HUES48 (cell line): ENCODE data around the gene TRNT1.

Experiments used
- H3K27ac ChIP-seq: one replicate; pipeline ENCODE4 v1.7.0; 2013; ENCODE audit warnings: low read depth, low read length, inconsistent platforms
- H3K27me3 ChIP-seq: 2 replicates; pipeline ENCODE4 v1.6.1; 2013; ENCODE audit warnings: mild to moderate bottlenecking, low read length; ENCODE audit not compliant: control insufficient read depth, insufficient read depth
- H3K36me3 ChIP-seq: 2 replicates; pipeline ENCODE4 v1.6.1; 2013; ENCODE audit warnings: low read length; ENCODE audit not compliant: control insufficient read depth, insufficient read depth
- H3K4me1 ChIP-seq: 2 replicates; pipeline ENCODE4 v1.6.1; 2013; ENCODE audit warnings: mild to moderate bottlenecking, low read length; ENCODE audit not compliant: control insufficient read depth, insufficient read depth
- H3K4me3 ChIP-seq: 2 replicates; pipeline ENCODE4 v1.5.1; 2013; ENCODE audit warnings: mild to moderate bottlenecking, low read depth, low read length
- H3K9ac ChIP-seq: 2 replicates; pipeline ENCODE4 v1.6.1; 2013; ENCODE audit warnings: mild to moderate bottlenecking, low read depth, low read length, moderate library complexity
- H3K9me3 ChIP-seq: 2 replicates; pipeline ENCODE4 v1.6.1; 2013; ENCODE audit warnings: low read length; ENCODE audit not compliant: control insufficient read depth, insufficient read depth

TRNT1 gene

DNA sequence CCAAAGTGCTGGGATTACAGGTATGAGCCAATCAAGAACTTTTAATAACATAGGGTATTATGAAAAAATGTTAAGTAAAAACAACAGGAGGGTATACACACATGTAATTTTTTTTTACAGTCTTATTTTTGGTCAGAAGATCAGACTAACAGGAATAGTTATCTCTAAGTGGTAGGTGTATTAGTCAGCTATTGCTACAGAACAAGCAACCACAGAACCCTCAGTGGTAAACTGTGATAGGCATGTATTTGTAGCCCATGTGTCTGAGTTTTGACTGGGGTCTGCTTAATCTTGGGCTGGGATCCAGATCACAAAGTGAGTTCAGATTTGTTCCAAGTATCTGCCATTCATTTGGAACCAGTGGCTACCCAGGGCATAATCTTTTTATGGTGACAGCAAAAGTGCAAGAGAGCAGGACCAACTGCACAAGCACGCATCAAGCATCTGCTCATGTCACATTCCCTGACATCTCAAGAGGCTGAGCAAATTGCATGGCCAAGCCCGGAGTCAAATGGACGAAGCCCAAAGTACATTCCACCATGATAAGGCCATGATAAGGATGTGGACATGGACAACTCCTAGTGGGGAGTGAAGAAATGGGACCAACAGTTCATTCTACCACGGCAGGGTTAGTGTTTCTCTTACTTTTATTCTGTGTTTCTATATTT is 13.6 kb upstream of the TRNT1 start:
- no peaks in the 10 kb centered on the region for H3K9me3 ChIP-seq
- no peak overlapping the region for H3K27ac ChIP-seq
- peaks cover 18% of the 10 kb centered on the region for H3K4me1 ChIP-seq
- no peak overlapping the region for H3K9ac ChIP-seq
- H3K27me3 ChIP-seq: no peaks in the 10 kb centered on the region
- H3K36me3 ChIP-seq: no peaks in the 10 kb centered on the region
- H3K4me3 ChIP-seq: no peak overlapping the region

DNA sequence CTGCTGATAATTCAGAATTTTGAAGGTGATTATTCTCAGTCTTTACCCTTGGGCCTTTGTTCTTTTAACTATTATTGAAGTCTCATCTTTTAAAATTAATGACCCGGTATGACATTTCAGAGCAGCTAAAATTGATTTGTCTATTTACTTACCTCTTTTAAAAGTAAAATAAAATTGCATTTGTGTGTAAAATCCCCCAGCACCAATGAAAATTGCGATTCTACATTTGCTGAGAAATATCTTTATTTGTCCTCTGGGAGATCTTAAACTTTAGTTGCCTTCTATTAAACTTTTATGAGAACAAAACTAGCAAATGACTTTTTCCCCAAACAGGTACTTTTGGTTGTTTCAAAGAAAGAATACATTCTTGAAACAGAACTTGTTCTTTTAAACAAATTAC is 9.1 kb upstream of the TRNT1 start:
- Histone ChIP-seq H3K4me3 (no peak overlapping the region), H3K27ac (no peak overlapping the region), H3K36me3 (no peaks in the 10 kb centered on the region), H3K4me1 (no peaks in the 10 kb centered on the region), H3K9me3 (no peaks in the 10 kb centered on the region), H3K9ac (no peak overlapping the region), H3K27me3 (no peaks in the 10 kb centered on the region)

DNA sequence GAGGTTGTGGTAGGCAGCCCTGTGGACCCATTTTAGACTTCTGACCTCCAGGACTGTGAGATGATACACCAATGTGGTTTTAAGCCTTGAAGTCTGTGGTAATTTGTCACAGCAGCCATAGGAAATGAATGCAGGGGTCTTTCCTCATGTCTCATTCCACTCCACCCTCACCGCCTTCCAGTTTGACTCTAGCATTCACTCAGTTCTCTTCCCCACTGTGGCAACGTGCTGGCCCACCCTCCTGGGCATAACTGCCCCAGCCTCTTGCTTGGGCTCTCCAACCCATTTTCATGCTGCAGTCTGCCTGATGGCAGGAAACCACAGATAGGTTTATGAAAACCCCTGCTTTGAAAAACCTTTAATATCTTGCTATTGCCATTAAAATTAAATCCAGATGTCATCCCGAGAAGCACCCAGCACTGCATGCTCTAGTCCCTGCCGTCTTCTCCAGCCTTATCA is 7.3 kb upstream of the TRNT1 start:
- no peak overlapping the region for H3K9ac ChIP-seq

DNA sequence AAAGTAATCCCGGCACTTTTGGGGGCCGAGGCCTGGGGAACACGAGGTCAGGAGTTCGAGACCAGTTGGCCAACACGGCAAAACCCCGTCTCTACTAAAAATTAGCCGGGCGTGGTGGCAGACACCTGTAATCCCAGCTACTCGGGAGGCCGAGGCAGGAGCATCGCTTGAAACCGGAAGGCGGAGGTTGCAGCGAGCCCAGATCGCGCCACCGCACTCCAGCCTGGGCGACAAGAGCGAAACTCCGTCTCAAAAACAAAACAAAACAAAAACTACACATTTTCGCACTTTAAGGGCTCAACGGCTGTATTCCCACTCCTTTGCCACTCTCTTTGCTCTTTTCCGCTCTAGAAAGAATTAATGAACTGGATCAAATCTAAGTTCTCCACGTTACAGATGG is 763 bp upstream of the TRNT1 start:
- peak overlapping the region; percentile 95 for H3K4me3 ChIP-seq
- H3K27ac ChIP-seq: peak overlapping the region; percentile 94
- H3K4me1 ChIP-seq: peaks cover 8% of the 10 kb centered on the region; the same call in 1 of the 2 replicates
- peaks cover 25% of the 10 kb centered on the region for H3K36me3 ChIP-seq
- no peaks in the 10 kb centered on the region for H3K27me3 ChIP-seq
- peak overlapping the region; percentile 83 for H3K9ac ChIP-seq
- H3K9me3 ChIP-seq: no peaks in the 10 kb centered on the region

More for the DNA sequence above, 7.3 kb upstream of the TRNT1 start:
- Histone ChIP-seq H3K27me3 (no peaks in the 10 kb centered on the region), H3K4me1 (no peaks in the 10 kb centered on the region), H3K9me3 (no peaks in the 10 kb centered on the region), H3K27ac (no peak overlapping the region), H3K4me3 (no peak overlapping the region), H3K36me3 (no peaks in the 10 kb centered on the region)

DNA sequence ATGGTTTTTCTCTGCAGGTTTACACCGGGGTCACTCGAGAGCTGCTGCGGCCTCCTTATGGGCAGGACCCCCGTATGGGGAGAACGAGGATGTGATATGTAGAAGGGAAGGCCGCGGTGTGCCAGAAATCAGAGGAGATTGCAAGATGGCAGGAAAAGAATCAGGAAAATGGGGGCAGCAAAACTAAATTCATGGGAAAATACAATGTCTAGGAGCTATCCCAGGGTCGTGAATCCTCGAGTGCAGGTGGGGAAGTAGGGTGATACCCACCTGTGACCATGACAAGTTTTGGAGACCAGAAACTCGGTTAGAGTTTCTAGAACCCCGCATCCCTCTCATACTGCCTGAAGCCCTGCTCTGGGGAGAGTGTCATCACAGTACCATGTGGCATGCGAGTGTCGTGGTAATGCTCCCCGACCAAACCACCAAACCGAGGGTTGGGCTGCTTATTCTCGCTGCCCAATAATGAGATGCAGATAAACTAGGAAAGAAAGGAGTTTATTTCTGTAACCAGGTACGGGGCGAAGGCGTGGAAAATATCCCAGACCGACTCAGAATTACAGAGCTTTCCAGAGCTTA is 781 bp downstream of the TRNT1 start:
- peak overlapping the region; percentile 94 for H3K27ac ChIP-seq
- H3K36me3 ChIP-seq: peaks cover 29% of the 10 kb centered on the region
- no peaks in the 10 kb centered on the region for H3K27me3 ChIP-seq
- peaks cover 8% of the 10 kb centered on the region; the same call in 1 of the 2 replicates for H3K4me1 ChIP-seq
- no peaks in the 10 kb centered on the region for H3K9me3 ChIP-seq
- H3K9ac ChIP-seq: peak overlapping the region; percentile 99
- peak overlapping the region; percentile 95 for H3K4me3 ChIP-seq

DNA sequence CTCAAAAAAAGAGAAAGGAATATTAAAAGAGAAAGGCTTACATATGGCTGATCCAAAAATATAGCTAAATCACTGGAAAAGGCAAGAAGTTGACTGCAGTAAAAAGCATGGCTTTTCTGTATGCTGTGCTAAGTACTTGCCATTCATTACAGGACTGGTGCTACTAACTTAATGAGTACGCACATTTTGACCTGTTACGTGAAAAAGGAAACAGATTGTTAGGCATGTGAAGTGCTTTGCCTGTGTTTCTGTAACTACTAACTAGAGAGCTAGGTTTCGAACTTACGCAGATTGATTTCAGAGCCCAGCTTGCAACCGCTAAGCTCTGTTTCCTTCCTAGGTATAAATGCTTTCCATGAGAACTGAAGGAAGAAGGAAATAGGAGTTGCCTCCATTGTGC is 2.8 kb downstream of the TRNT1 start:
- H3K27ac ChIP-seq: no peak overlapping the region
- no peaks in the 10 kb centered on the region for H3K27me3 ChIP-seq
- peaks cover 42% of the 10 kb centered on the region for H3K36me3 ChIP-seq
- no peaks in the 10 kb centered on the region for H3K9me3 ChIP-seq
- H3K9ac ChIP-seq: no peak overlapping the region
- H3K4me3 ChIP-seq: no peak overlapping the region
- H3K4me1 ChIP-seq: peaks cover 8% of the 10 kb centered on the region; the same call in 1 of the 2 replicates

DNA sequence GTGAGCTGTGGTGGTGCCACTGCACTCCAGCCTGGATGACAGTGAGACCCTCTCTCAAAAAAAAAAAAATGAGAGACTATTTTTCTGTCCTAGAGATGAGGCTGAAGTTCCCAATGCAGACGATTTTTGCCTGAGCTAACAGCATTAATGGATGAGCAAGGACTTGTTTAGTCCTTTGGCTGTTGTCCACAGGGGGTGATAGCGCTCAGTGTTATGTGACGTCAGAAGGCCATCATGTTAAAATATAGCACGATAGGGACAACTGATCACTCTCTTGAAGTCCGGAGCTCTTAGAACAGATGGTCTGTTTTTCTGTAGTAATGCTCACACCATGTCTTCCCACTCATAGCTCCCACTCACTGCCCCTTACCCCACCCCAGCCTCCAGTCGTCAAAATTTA is 6.8 kb downstream of the TRNT1 start:
- Histone ChIP-seq H3K27me3 (no peaks in the 10 kb centered on the region), H3K4me3 (no peak overlapping the region), H3K9ac (no peak overlapping the region), H3K36me3 (peaks cover 73% of the 10 kb centered on the region), H3K9me3 (no peaks in the 10 kb centered on the region), H3K27ac (no peak overlapping the region), H3K4me1 (no peaks in the 10 kb centered on the region)

DNA sequence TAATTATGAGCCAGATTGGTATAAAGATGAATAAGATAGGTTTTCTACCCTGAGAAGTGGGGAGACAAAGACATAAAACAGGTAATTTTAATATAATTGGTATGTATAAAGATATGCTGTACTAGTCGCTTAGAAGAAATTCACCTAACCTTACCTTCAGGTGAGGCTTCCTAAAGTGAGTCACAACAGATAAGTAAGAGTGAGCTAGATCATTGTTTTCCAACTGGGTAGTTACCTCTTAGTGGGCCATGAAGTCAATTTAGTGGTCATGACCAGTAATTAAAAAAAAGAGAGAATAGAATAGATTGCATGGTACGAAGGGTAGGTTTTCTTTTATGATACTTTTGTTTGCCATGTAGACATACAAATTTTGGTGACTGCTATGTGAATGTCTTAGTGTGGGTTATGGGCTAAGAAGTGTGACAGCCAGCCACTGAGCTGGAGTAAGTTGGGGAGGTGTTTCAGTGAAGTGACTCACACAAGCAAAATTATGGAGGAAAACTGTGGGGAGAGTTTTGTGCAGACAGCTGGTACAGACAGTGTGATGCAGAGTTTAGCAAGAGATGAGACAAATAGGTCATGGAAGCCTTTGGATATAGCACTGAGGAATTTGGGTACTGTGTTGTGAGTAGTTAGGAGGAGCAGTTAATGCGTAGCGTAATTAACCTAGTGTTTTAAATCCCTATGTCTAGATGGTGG is 8.2 kb downstream of the TRNT1 start:
- Histone ChIP-seq H3K9me3 (no peaks in the 10 kb centered on the region), H3K27ac (no peak overlapping the region), H3K4me3 (no peak overlapping the region), H3K9ac (no peak overlapping the region), H3K4me1 (no peaks in the 10 kb centered on the region), H3K27me3 (no peaks in the 10 kb centered on the region), H3K36me3 (peaks cover 73% of the 10 kb centered on the region)

DNA sequence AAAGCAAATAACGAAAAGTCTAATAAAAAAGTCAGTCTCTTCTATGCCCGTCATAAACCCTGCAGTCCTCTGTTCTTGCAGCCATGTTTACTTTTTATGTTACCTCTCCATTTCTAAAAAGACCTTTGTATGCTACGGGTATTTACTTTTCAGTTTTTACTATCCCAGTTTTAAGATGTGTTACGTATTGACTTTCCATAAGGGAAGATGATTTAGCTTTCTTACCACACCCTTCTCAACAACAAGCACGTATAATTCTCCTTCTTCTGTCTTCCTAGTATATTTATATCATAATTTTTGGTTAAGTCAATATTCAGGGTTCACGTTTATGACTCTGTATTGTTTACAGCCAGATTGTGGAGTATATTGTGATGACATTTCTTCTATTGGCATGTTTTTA is 10.8 kb downstream of the TRNT1 start:
- Histone ChIP-seq H3K4me1 (no peaks in the 10 kb centered on the region), H3K27me3 (no peaks in the 10 kb centered on the region), H3K4me3 (no peak overlapping the region), H3K9me3 (no peaks in the 10 kb centered on the region), H3K36me3 (peaks cover 83% of the 10 kb centered on the region), H3K27ac (no peak overlapping the region), H3K9ac (no peak overlapping the region)

DNA sequence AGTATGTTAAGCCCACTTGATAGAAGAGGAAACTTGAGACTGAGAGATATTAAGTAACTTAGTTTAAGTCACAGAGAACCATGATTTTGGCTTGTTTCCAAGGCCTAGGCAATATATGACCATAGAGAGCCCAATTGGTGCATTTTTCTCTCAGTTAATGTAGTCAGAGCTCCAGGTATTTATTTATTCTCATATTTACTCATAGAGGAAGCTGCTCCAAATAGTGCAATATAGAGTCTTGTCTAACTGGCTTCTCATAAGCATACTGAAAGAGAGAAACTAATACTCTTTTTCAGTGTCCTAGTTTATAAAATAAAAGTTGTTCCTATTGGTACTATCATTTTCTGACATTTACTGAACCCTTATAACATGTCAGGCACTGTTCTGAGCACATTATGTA is 15.2 kb downstream of the TRNT1 start:
- no peak overlapping the region for H3K9ac ChIP-seq
- H3K4me1 ChIP-seq: no peaks in the 10 kb centered on the region
- no peaks in the 10 kb centered on the region for H3K27me3 ChIP-seq
- H3K36me3 ChIP-seq: peaks cover 97% of the 10 kb centered on the region
- H3K27ac ChIP-seq: no peak overlapping the region
- H3K9me3 ChIP-seq: no peaks in the 10 kb centered on the region
- H3K4me3 ChIP-seq: no peak overlapping the region

DNA sequence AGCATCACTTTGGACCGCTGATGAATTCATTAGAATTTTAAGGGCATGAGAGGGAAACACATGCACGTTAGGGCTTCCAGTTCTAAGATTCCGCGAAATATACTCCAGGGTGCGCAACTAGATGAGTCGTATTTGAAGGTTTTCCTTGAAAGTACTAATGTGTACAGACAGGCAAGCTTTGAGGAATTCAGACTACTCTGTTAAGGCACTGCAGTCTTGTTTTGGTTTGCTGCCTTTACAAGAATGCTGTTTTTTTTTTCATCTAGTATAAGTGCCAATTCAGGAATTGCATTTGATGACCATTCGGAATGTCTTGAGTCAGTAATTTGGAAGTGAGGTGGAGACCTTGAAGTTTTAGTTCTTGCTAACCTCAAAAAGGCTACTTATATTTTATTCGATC is 19.1 kb downstream of the TRNT1 start:
- no peaks in the 10 kb centered on the region for H3K9me3 ChIP-seq
- no peak overlapping the region for H3K27ac ChIP-seq
- H3K36me3 ChIP-seq: peaks cover 99% of the 10 kb centered on the region
- no peaks in the 10 kb centered on the region for H3K4me1 ChIP-seq
- H3K9ac ChIP-seq: no peak overlapping the region
- no peaks in the 10 kb centered on the region for H3K27me3 ChIP-seq
- no peak overlapping the region for H3K4me3 ChIP-seq
